Cardiac fibroblast (primary cell): ENCODE data around the gene NFATC1.
A peak's percentile ranks its signal among the peaks of the same experiment; 100 is the strongest.

ENCODE experiments used
- DNase-seq, 2 donors: peaks; one replicate each; pipeline versions ENCODE4 v3.0.0 to v3.0.0-alpha.2; 2010; ENCODE audit warnings: low read depth in 2 of 2
- H3K4me3 ChIP-seq, 2 donors: replicated peaks in 1 of 2; 1 replicate in 1 of 2; 2 replicates in 1 of 2; pipeline ENCODE4 v1.5.1; 2011; ENCODE audit warnings: low read depth in 2 of 2, low read length in 2 of 2, mild to moderate bottlenecking in 2 of 2, moderate library complexity in 1 of 2
- TF ChIP-seq, protein P1 (sequence below): IDR thresholded peaks from one replicate; pipeline ENCODE4 v1.5.1; 2011; ENCODE audit warnings: low read depth, mild to moderate bottlenecking, low read length, inconsistent platforms

NFATC1 gene

DNA sequence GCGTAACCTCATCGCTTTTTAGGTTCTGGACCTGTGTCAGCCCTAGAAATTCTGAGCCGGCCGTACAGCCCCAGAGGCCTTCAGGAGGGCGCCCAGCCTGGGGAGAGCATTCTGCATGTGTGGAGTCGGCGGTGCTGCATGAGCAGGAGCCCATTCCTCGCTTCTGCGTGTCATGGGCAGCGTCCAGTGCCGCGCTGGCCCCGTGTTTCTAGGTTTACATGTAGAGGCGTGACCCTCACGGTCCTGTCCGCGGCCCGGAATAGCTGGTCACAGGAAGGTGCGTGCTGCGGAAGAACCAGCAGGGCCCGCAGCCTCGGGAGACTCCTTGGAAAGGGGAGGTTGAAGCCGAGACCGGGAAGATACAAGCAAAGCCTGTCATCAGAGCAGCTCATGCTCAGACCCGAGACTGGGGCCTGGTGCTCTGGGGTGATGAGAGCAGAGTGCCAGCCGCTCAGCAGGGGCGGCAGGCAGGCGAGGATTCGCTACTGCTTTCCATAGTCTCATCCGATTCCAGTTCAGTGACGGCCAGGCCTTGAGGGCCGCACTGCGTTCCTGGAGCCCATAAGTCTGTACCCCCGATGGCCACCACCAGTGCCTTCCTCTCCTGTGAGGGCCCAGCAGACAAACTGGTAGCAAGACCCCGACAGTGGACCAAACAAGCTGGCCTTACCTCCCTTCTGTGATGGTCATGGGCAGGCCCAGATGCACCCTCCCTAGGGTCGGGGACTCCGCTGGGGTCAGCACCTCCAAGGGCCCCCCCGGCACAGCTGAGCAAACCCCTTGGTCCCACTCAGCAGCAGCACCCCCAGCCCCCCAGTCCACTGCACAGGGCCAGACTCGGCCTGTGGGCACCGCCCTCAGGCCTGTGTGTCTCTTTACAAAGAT, 15.6 kb upstream of the NFATC1 start:
- no peak for DNase-seq
- H3K4me3 ChIP-seq = no peak overlapping the region
- TF ChIP-seq, protein P1, sequence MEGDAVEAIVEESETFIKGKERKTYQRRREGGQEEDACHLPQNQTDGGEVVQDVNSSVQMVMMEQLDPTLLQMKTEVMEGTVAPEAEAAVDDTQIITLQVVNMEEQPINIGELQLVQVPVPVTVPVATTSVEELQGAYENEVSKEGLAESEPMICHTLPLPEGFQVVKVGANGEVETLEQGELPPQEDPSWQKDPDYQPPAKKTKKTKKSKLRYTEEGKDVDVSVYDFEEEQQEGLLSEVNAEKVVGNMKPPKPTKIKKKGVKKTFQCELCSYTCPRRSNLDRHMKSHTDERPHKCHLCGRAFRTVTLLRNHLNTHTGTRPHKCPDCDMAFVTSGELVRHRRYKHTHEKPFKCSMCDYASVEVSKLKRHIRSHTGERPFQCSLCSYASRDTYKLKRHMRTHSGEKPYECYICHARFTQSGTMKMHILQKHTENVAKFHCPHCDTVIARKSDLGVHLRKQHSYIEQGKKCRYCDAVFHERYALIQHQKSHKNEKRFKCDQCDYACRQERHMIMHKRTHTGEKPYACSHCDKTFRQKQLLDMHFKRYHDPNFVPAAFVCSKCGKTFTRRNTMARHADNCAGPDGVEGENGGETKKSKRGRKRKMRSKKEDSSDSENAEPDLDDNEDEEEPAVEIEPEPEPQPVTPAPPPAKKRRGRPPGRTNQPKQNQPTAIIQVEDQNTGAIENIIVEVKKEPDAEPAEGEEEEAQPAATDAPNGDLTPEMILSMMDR = no peak

DNA sequence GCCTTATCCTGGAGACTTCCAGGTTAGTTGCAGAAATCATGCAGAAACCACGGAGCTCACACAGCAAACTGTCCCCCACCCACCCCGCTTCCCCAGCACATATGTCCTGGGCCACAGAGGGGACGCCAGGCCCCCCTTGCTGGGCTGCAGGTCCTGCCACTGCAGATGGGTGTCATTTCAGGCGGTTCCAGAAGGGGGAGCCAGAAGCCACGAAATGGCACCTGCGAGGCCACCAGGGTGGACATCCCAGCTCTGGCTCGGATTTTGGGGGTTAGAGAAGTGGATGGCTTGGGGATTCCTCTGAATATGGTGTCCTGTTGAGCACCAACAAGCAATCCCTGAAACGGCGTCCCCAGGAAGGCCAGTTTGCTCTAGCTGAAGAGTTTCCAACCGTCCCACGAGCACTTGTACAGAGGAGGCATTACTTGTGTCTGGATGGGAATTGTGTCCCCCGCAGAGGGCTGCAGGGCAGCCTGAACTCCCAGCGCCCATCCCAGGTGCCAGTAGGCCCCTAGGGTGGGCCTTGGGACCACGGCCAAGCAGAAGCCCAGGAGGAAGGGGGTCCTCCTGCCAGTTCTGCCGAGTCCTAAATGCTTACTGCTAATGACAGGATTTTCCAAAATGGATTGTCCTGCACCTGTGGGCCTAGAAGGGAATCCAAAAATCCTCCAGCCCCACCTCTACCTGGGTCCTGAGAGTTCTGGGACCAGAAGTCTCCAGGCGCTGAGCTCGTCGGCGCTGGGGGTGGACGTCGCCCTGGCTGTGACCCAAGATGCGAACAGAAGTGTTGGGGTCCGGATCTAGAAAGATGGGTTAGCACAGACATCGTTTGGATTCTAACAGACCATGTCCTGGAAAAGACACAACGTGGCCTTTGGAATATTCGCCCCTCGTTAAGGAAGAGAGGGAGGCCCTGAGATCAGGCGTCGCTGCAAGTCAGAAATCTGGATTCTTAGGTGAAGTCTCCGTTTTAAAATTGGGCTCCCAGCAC, 14.6 kb upstream of the NFATC1 start:
- peak; percentile 57 for DNase-seq
- TF ChIP-seq, protein P1 = peak; percentile 91
- H3K4me3 ChIP-seq = no peak overlapping the region

DNA sequence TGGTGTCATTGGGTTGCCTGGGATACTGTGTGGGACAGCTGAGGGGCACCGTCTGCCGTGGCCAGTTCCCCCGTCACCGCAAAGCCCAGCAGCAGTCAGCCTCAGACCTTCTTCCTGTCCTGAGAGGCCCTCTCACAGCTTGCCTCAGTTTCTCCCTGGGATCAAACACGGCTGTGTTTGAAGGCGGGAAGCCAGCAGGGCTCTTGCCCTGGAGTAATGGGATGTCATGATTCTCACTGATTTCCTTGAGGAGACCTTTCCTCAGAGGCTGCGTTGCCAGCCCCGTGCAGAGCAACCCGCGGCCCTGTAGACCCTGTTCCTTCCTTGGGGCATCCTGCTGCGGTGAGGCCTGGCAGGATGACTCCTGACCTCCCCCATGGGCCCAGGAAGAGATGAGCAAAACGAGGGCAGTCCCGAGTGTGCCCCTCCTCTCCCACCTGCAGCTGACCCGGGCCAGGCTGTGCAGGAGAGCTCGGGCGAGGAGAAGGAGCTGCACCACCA, 13.9 kb upstream of the NFATC1 start:
- H3K4me3 ChIP-seq = no peak overlapping the region
- TF ChIP-seq, protein P1 = no peak
- DNase-seq = no peak

DNA sequence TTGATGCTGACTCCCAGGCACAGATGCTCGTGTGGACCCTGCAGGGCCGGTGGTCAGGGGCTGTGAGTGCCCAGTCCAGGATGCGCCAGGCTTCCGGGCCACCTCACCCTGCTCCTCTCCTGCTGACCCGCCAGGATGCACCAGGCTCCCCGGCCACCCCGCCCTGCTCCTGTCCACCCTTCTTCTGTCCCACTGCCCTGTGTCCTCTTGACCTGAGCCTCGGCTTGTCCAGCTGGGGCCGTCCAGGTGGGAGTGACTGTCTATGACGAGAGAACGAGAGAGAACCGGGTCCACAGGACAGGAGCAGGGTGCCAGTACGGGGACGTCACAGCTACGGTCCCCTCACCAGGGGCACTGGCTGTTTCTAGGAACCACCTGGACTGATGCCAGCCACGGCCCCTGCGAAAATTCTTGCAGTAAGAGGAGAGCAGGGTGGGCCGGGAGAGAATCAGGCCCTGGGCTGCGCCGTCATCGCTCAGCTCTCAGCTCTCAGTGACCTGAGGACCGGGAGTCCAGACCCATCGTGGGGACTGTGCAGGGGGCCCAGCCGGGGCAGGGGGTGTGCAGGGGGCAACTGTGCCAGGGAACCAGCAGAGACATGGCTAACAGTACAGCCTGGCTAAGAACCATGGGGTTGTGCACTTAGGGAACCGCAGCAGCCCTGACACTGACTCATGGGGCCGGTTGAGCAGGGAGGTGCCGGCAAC, 12.9 kb upstream of the NFATC1 start:
- TF ChIP-seq, protein P1 = no peak
- DNase-seq = no peak
- H3K4me3 ChIP-seq = no peak overlapping the region

DNA sequence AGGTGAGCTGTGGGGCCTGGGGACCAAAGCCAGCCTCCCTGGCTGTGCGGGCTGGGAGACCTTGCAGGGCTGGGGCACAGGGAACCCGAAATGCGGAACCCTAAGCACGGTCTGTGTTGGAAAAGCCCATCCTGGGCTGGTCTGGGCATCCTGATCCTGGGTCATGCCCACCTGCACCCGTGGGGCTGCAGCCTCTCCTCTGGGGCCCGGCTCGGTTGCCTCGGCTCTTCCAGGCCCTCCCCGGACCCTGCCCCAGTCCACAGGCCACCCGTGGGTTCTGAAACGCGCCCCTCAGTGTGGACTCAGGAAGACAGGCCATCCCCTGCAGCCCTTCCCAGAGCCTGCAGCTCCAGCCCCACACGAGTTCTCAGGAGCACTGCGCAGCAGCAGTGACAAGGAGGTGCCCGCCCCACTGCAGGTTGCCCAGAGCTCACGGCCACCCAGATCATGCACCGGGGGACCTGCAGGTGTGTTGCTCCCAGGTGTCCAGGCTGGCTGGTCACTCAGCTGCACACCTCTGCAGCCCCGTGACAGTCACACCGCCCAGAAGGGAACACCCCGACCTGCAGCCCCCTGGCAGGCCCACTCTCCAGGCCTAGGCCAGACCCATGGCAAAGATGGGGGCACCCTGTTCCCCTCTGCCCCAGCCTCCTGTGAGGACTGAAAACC, 12.2 kb upstream of the NFATC1 start:
- no peak for DNase-seq
- H3K4me3 ChIP-seq = no peak overlapping the region
- TF ChIP-seq, protein P1 = no peak
